Measurements from ENCODE around the gene SIAH1.

The SIAH1 gene

DNA sequence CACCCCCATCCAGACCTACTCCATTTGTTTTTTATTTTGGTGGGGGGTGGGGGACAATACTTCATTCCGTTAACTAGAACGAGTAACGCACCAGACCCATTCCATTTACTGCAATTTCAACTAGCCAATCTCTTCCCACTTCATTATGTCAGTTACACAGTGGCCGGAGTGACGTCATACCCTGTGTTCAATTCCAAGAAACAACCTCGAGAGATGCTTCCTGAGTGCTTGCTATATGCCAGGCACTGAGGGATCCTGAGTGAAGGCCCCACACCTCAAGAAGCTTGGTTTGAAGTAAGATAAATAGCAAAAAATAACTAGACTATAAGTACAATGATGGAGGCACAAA lies 9.1 kb upstream of the SIAH1 start:
- no peak for DNase-seq (ENCODE audit: extremely low spot score)
- POLR2A ChIA-PET: no interaction called here
- TF ChIP-seq, protein P1, sequence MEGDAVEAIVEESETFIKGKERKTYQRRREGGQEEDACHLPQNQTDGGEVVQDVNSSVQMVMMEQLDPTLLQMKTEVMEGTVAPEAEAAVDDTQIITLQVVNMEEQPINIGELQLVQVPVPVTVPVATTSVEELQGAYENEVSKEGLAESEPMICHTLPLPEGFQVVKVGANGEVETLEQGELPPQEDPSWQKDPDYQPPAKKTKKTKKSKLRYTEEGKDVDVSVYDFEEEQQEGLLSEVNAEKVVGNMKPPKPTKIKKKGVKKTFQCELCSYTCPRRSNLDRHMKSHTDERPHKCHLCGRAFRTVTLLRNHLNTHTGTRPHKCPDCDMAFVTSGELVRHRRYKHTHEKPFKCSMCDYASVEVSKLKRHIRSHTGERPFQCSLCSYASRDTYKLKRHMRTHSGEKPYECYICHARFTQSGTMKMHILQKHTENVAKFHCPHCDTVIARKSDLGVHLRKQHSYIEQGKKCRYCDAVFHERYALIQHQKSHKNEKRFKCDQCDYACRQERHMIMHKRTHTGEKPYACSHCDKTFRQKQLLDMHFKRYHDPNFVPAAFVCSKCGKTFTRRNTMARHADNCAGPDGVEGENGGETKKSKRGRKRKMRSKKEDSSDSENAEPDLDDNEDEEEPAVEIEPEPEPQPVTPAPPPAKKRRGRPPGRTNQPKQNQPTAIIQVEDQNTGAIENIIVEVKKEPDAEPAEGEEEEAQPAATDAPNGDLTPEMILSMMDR (IDR thresholded peaks at IDR 0.05; ENCODE audit: control extremely low read depth, extremely low read depth, low read depth, missing control alignments): no peak
- CTCF ChIA-PET: interaction anchor here (1.3 to 1.7 kb wide), 2 partner anchors 9 to 27 kb away, joined by 3 read pairs; partner anchors contain the start of gene SIAH1

DNA sequence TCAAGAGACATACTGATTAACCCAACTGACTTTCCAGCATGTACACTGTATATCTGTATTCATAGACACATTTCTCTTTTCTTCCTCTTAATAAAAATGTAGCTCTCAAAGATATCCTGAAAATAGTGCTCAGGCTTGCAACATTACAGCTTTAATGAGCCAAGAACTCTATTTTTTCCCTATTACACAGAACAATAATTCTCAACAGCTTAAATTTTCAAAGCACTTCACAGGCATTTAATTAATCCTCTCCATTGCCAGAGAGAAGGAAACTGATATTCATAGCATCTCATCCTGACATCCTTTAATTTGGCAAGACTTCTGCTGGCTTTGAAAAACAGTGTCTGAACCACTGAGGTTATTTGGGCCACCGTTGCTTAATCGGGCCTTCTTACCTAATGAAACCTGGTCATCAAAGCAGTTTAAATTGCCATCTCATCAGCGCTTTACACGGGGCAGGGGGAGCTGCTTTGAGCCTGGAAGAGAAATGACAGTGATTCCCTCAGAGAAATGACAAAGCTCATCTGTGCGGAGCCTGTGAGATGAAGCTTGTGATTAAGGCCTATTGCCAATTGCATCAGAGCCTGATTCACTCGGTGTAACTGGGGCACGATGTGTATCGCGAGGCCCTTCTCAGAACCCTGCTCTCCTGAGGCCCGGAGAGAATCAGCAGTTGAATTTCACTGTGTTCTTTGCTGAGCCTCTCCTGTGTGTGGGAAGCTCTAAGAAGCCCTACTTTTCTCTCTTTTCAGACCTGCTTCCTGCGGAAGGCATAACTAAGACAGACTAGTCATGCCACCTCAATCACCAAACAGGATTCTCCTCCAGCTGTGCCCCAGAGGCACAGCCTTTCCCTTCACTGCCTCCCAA lies 8.5 kb upstream of the SIAH1 start:
- CTCF ChIA-PET: interaction anchor here (1.3 to 1.7 kb wide), 2 partner anchors 8 to 28 kb away, joined by 3 read pairs; partner anchors contain the start of gene SIAH1
- POLR2A ChIA-PET: no interaction called here
- no peak for DNase-seq (ENCODE audit: extremely low spot score)
- TF ChIP-seq, protein P1 (IDR thresholded peaks at IDR 0.05; ENCODE audit: control extremely low read depth, extremely low read depth, low read depth, missing control alignments): no peak

DNA sequence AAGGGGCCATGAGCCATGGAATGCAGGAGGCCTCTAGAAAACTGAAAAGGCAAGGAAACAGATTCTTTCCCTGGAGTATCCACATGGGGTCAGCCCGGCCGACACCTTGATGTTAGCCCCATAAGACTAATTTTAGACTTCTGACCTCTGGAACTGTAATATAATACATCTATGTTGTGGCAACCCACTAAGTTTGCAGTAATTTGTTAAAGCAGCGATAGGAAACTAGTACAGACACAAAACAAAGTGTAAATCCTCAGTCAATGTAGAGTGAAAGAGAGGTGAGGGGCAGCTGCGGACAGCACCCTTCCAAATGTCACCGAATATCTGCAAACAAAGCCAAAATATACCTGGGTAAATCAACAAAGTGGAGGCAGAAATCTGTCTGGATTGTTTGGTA lies 7.2 kb upstream of the SIAH1 start:
- no peak for DNase-seq (ENCODE audit: extremely low spot score)
- CTCF ChIA-PET: no interaction called here
- POLR2A ChIA-PET: no interaction called here
- TF ChIP-seq, protein P1 (IDR thresholded peaks at IDR 0.05; ENCODE audit: control extremely low read depth, extremely low read depth, low read depth, missing control alignments): no peak

DNA sequence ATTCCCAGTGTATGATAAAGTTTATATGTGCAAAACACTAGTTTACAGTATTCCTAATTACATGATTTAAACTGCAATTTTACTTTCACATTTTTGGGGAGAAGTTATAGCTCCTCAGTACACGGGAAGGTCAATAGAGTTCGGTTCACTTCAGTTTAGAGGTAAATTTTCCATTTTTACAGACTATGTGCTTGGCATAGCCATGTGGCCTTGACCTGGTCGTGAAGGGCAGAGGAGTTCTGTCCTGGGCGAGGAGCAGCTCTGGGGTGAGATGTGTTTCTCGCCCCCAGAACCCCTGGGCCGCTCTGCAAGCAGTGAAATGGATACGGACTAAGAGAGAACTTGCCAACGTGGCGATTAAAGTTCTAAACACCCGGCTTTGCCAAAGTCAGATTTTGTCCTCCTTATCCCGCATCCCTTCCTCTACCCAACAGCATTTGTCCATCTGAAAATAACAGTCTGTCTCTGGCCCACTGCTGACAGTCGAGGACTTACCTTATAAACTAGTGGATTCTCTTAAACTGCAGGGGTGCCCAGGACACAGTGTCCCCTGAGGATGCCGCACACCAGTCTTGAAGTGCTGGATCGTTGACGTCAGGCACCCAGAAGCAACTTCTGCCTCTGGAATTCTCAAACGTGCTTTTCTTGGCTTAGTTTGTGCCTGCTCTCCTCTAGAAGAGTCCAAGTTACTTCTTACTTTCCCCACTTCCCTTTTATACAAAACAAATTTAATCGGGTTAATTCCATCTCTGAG lies 1.5 kb upstream of the SIAH1 start:
- TF ChIP-seq, protein P1 (IDR thresholded peaks at IDR 0.05; ENCODE audit: control extremely low read depth, extremely low read depth, low read depth, missing control alignments): no peak
- DNase-seq (ENCODE audit: extremely low spot score): no peak
- ChIA-PET CTCF (interaction anchor here (1.3 to 2.8 kb wide), 4 partner anchors 13 to 32 kb away, joined by 3 to 15 read pairs (median 6); no protein-coding TSS in a partner anchor), POLR2A (no interaction called here)

DNA sequence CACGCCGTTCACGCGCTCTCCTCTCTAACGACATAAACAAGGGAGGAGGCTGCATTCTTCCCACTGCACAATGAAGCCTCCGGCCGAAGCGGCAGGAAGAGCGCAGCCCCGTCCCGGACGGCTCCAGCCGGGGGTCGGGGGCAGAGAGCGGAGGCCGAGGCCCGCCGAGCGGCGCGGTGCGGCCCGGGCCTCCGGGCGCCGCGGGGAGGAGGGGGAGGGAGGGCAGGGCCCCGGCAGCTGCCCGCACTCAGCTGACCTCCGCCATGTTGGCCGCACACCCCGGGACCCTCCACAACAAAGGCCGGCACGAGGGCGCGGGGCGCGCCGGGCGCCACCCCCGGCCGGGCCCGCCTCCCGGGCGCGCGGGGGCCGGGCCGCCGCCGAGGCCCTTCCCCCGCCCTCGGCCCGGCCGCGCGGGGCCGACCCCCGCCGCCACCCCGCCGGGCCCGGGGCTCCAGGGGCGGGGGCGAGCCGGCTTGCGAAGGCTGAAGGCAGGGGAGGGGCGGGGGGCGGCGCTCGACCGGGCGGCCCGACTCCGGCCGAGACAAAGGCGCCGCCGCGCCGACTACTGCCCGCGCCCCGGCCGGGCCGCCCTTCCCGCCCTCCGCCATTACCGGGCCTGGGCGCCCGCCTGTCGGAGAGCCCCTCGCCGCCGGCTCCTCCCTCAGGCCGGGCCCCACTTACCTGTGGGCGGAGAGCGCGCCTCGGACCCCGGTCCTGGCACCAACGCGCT lies 527 bp downstream of the SIAH1 start:
- peak; percentile 75 for DNase-seq (ENCODE audit: extremely low spot score)
- TF ChIP-seq, protein P1 (IDR thresholded peaks at IDR 0.05; ENCODE audit: control extremely low read depth, extremely low read depth, low read depth, missing control alignments): no peak
- POLR2A ChIA-PET: interaction anchor here (0.9 to 1.4 kb wide), 4 partner anchors 19 to 239 kb away, joined by 3 to 8 read pairs (median 6); no protein-coding TSS in a partner anchor
- CTCF ChIA-PET: interaction anchor here (0.9 to 2.8 kb wide), 10 partner anchors 9 to 239 kb away, joined by 3 to 15 read pairs (median 5); no protein-coding TSS in a partner anchor

Data from GM10248 (cell line).